Endothelial cell of umbilical vein (primary cell): Measurements from ENCODE around the gene CEP63. TPM values are rescaled to one million over a fixed set of nuclear protein-coding genes. Genes with fewer than 3 reads are reported as not detected.

ENCODE experiments used
- BruUV-seq: library from RNA; stranded (reverse); fragments of 400-500 nt; replicated peaks from 2 replicates; lab custom pipeline; 2021; lab: Mats Ljungman, UMichigan
- CTCF ChIA-PET: fragments of 300-600, 350-600 bp; sonication (Branson Sonifier 250); formaldehyde crosslinking; loops from one replicate; lab custom pipeline; 2021; ENCODE audit warnings: antibody characterized with exemption, inconsistent platforms; lab: Charles Lee
- POLR2A ChIA-PET: fragments of 300-600, 350-600 bp; sonication (Branson Sonifier 250); formaldehyde crosslinking; loops from one replicate; lab custom pipeline; 2021; ENCODE audit warnings: antibody characterized with exemption, inconsistent platforms; lab: Charles Lee
- DNase-seq: peaks from one replicate; pipeline ENCODE4 v3.0.0-alpha.2; 2011; ENCODE audit warnings: low read depth, low spot score
- FAIRE-seq: peaks from 2 replicates; lab custom pipeline; 2011; peaks lifted over from hg19 to GRCh38; lab: Jason Lieb, UNC
- H2AFZ ChIP-seq: 2 replicates; pipeline ENCODE4 v1.6.0; 2012; ENCODE audit warnings: low read depth, low read length, control low read depth, inconsistent platforms
- H3K27ac ChIP-seq: 2 replicates; pipeline ENCODE4 v1.5.1; 2011; ENCODE audit warnings: low read depth, mild to moderate bottlenecking, control low read depth, low read length, moderate library complexity; ENCODE audit not compliant: insufficient read depth
- H3K27me3 ChIP-seq, 2 experiments: 2 replicates each; pipeline versions ENCODE4 v1.6.0 to v1.6.1; 2011; ENCODE audit warnings: low read length in 2 of 2, mixed read lengths in 1 of 2; ENCODE audit not compliant: control insufficient read depth in 2 of 2, insufficient read depth in 2 of 2
- H3K36me3 ChIP-seq, 2 experiments: 2 replicates in 1 of 2; 3 replicates in 1 of 2; pipeline ENCODE4 v1.5.1; 2011; ENCODE audit warnings: low read length in 2 of 2, mild to moderate bottlenecking in 1 of 2, moderate library complexity in 1 of 2; ENCODE audit not compliant: control insufficient read depth in 2 of 2, insufficient read depth in 2 of 2; ENCODE audit errors: extremely low read depth in 1 of 2
- H3K4me1 ChIP-seq: 3 replicates; pipeline ENCODE4 v1.5.1; 2011; ENCODE audit warnings: mild to moderate bottlenecking, low read length; ENCODE audit not compliant: control insufficient read depth, insufficient read depth; ENCODE audit errors: extremely low read depth
- H3K4me2 ChIP-seq: 2 replicates; pipeline ENCODE4 v1.6.1; 2011; ENCODE audit warnings: low read length, control low read depth, mixed read lengths; ENCODE audit not compliant: insufficient read depth
- H3K4me3 ChIP-seq, 3 experiments: fragments of 200-600 bp in 1 of 3; sonication (generic), shearing (Covaris generic) in 1 of 3; replicated peaks in 1 of 3; 2 replicates each; pipeline ENCODE4 v1.5.1; 2011 to 2016; ENCODE audit warnings: control low read depth in 3 of 3, low read length in 3 of 3, mild to moderate bottlenecking in 2 of 3, inconsistent platforms in 1 of 3, low read depth in 1 of 3, moderate library complexity in 1 of 3; ENCODE audit not compliant: insufficient read depth in 1 of 3
- H3K79me2 ChIP-seq: 2 replicates; pipeline ENCODE4 v1.6.0; 2012; ENCODE audit warnings: low read length, inconsistent platforms; ENCODE audit not compliant: control insufficient read depth, insufficient read depth
- H3K9ac ChIP-seq: replicated peaks from 2 replicates; pipeline ENCODE3; 2011; ENCODE audit warnings: low read length, control low read depth; ENCODE audit not compliant: insufficient read depth; ENCODE audit errors: extremely low read depth
- H3K9me1 ChIP-seq: replicated peaks from 3 replicates; pipeline ENCODE4 v1.6.0; 2011; ENCODE audit warnings: mild to moderate bottlenecking, low read length; ENCODE audit not compliant: control insufficient read depth, insufficient read depth; ENCODE audit errors: extremely low read depth
- H3K9me3 ChIP-seq: replicated peaks from 2 replicates; pipeline ENCODE4 v1.5.1; 2012; ENCODE audit warnings: low read length, inconsistent platforms; ENCODE audit not compliant: control insufficient read depth, insufficient read depth
- H4K20me1 ChIP-seq: replicated peaks from 2 replicates; pipeline ENCODE3; 2011; ENCODE audit warnings: mild to moderate bottlenecking, low read length; ENCODE audit not compliant: control insufficient read depth, insufficient read depth; ENCODE audit errors: extremely low read depth
- CTCF ChIP-seq, 2 donors: IDR thresholded peaks; 1 replicate in 1 of 2; 2 replicates in 1 of 2; pipeline ENCODE4 v1.5.1; 2011; ENCODE audit warnings: low read length in 2 of 2, mild to moderate bottlenecking in 2 of 2, moderate library complexity in 2 of 2, control low read depth in 1 of 2, inconsistent platforms in 1 of 2, low read depth in 1 of 2; ENCODE audit not compliant: insufficient read depth in 1 of 2; ENCODE audit errors: extremely low read depth in 1 of 2
- EZH2 ChIP-seq: IDR thresholded peaks from 2 replicates; pipeline ENCODE4 v1.6.1; 2012; ENCODE audit warnings: borderline replicate concordance, low read depth, mild to moderate bottlenecking, moderate library complexity, low read length, inconsistent platforms; ENCODE audit not compliant: severe bottlenecking
- FOS ChIP-seq: IDR thresholded peaks from 2 replicates; pipeline ENCODE4 v1.6.1; 2011; ENCODE audit warnings: mild to moderate bottlenecking, low read length, moderate library complexity, borderline replicate concordance; ENCODE audit not compliant: insufficient read depth
- GATA2 ChIP-seq: IDR thresholded peaks from 2 replicates; pipeline ENCODE4 v1.7.0; 2011; ENCODE audit warnings: low read depth, mild to moderate bottlenecking, moderate library complexity, mixed read lengths, low read length; ENCODE audit not compliant: insufficient read length, insufficient read depth
- JUN ChIP-seq: IDR thresholded peaks from 2 replicates; pipeline ENCODE4 v1.6.1; 2011; ENCODE audit warnings: borderline replicate concordance, low read depth; ENCODE audit not compliant: insufficient read length, insufficient read depth
- MAX ChIP-seq: IDR thresholded peaks from 2 replicates; pipeline ENCODE4 v1.6.1; 2011; ENCODE audit not compliant: insufficient read depth, insufficient read length
- MYC ChIP-seq: IDR thresholded peaks from one replicate; pipeline ENCODE4 v1.6.1; 2011; ENCODE audit warnings: mild to moderate bottlenecking, low read depth, low read length
- POLR2A ChIP-seq: IDR thresholded peaks from 2 replicates; pipeline ENCODE4 v1.6.1; 2012; ENCODE audit warnings: low read depth, mild to moderate bottlenecking, control low read depth, low read length
- POLR2AphosphoS5 ChIP-seq: IDR thresholded peaks from 2 replicates; pipeline ENCODE4 v1.6.1; 2012; ENCODE audit warnings: low read depth, mild to moderate bottlenecking, control low read depth, low read length, moderate library complexity; ENCODE audit not compliant: insufficient read depth
- dilution Hi-C: fragments of 300-500 bp; cut with MboI; formaldehyde crosslinking; loops from one replicate; pipeline ENCODE4 v1.15.0; 2019; ENCODE audit warnings: low sequenced_read_pairs; ENCODE audit not compliant: extremely low pct_ligation_motif_present
- intact Hi-C: fragments of 100-400 bp; cut with micrococcal nuclease; formaldehyde crosslinking; loops from one replicate; pipeline ENCODE4 v1.10.0; 2022
- polyA plus RNA-seq, 4 experiments: library from polyadenylated mRNA; depleted of rRNA in 3 of 4; stranded (reverse) in 3 of 4; unstranded in 1 of 4; fragments of >200 nt; gene quantifications; 2 replicates each; pipeline versions ENCODE4 v1.2.1 to v1.2.3, GENCODE V29; 2011 to 2012; ENCODE audit warnings: missing spikeins in 1 of 4
- total RNA-seq: library from RNA; stranded (reverse); gene quantifications from 2 replicates; pipeline ENCODE4 v1.2.3, GENCODE V29; 2021

The CEP63 gene
- total and polyA plus RNA-seq, 2 donors (not counting 3 experiments of a cell fraction or from before 2014, with no cell fraction given) = 5.7 to 29.4 TPM

GRCh38 chr3:134576426-134576825 is 90.6 kb downstream of the CEP63 start:
- no TSS peak for BruUV-seq
- Histone ChIP-seq H3K4me1 (no peaks in the 10 kb centered on the region), H3K9me1 (no peaks in the 10 kb centered on the region), H3K9ac (no peak overlapping the region), H4K20me1 (no peaks in the 10 kb centered on the region), H3K4me2 (no peak overlapping the region), H3K27me3 (no peaks in the 10 kb centered on the region), H3K79me2 (no peaks in the 10 kb centered on the region), H3K9me3 (no peaks in the 10 kb centered on the region), H2AFZ (no peak overlapping the region), H3K27ac (no peak overlapping the region), H3K4me3 (no peak overlapping the region), H3K36me3 (no peaks in the 10 kb centered on the region)
- no peak for TF ChIP-seq MYC
- no peak for TF ChIP-seq CTCF (IDR thresholded peaks at IDR 0.05; ENCODE audit: extremely low read depth in 1 of 2, insufficient read depth in 1 of 2, low read depth in 1 of 2, low read length in 2 of 2)
- no peak for TF ChIP-seq EZH2
- no peak for TF ChIP-seq POLR2A
- TF ChIP-seq MAX = no peak
- TF ChIP-seq GATA2 = no peak
- TF ChIP-seq FOS = no peak
- no peak for TF ChIP-seq POLR2AphosphoS5
- no peak for TF ChIP-seq JUN
- ChIA-PET CTCF (interaction anchor here (1.6 kb wide), 1 partner anchor 8 kb away, joined by 3 read pairs; no protein-coding TSS in a partner anchor), POLR2A (no interaction called here)
- FAIRE-seq (no peak), DNase-seq (no peak)
- dilution Hi-C loops (no loop called here), intact Hi-C loops (no loop called here)
